PC-9 (cell line): ENCODE measurements around the gene TVP23A. TPM values are rescaled to one million over a fixed set of nuclear protein-coding genes. Genes with fewer than 3 reads are reported as not detected.

Experiments used
- total RNA-seq: library from RNA; stranded (reverse); gene quantifications from 2 replicates; pipeline ENCODE4 v1.2.3, GENCODE V29; 2021

The TVP23A gene
- total RNA-seq, 1 experiment from 2014 or later, result not detected

Other genes with a start within 250 kb of the TVP23A start
- gene EMP2, start 238.2 kb downstream of the TVP23A start, total RNA-seq, result 82.5 and 137 TPM in 2 replicates
- 1.5 TPM in 1 of 2 replicates, not detected in the other for gene TEKT5, start 123.9 kb downstream of the TVP23A start, total RNA-seq
- gene NUBP1, start 75.0 kb downstream of the TVP23A start, total RNA-seq, result 21.0 and 28.9 TPM in 2 replicates
- 1.2 and 1.7 TPM in 2 replicates for gene CIITA, start 58.4 kb upstream of the TVP23A start, total RNA-seq
- 33.1 and 42.4 TPM in 2 replicates for gene DEXI, start 123.7 kb upstream of the TVP23A start, total RNA-seq
- 34.9 and 45.0 TPM in 2 replicates for gene CLEC16A, start 125.8 kb upstream of the TVP23A start, total RNA-seq